ENCODE data around the gene MAFG. TPM values are rescaled to one million over a fixed set of nuclear protein-coding genes. Genes with fewer than 3 reads are reported as not detected.

Gene MAFG
- total RNA-seq, 4 donors from 2014 or later = 37.1 to 65.5 (median 51.9) TPM

DNA sequence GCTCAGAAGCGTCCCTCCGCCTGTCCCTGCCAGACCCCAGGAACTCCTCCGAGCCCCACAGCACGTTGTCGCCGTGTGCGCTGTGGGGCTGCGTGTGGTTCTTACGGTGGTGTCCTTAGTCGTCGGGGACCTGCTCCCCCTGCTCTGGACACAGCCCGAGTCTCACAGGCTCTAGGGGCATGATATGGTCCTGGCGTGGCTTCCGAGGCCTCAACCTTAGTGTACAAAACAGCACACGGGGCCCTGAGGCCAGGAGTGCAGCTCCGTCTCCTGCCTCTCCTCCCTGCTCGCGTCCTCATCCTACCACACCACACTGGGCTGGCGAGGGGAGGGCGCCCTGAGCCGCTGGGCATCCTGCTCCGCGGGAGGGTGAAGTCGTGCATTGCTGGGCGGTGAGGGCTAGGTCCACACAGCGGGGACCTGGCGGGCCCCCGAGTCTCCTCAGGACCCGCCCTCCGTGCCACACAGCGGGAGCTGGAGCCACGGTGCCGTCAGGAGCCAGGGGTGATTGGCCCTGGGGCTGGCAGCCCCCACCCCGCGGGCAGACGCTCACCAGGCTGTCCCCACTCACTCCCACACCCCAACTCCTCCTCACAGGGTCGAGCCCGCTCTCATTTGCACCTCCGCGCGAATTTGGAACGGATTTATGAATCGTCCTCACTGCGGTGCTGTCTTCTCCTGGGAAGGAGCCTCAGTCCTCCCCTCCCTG, 1.2 kb upstream of the MAFG start:
- intact Hi-C loops (cut with DNase I; ENCODE audit: low total_unique reads) (loop anchor here (10.0 kb wide), 2 partner anchors 526 to 604 kb away; partner anchors contain the start of genes CYBC1 and NARF), in situ Hi-C loops (cut with MboI; ENCODE audit: low sequenced_read_pairs in 4 of 4) (no loop called here)
- ATAC-seq (no peak), DNase-seq (no peak)
- TF ChIP-seq POLR2A (IDR thresholded peaks at IDR 0.05) = no peak
- TF ChIP-seq, protein P1, sequence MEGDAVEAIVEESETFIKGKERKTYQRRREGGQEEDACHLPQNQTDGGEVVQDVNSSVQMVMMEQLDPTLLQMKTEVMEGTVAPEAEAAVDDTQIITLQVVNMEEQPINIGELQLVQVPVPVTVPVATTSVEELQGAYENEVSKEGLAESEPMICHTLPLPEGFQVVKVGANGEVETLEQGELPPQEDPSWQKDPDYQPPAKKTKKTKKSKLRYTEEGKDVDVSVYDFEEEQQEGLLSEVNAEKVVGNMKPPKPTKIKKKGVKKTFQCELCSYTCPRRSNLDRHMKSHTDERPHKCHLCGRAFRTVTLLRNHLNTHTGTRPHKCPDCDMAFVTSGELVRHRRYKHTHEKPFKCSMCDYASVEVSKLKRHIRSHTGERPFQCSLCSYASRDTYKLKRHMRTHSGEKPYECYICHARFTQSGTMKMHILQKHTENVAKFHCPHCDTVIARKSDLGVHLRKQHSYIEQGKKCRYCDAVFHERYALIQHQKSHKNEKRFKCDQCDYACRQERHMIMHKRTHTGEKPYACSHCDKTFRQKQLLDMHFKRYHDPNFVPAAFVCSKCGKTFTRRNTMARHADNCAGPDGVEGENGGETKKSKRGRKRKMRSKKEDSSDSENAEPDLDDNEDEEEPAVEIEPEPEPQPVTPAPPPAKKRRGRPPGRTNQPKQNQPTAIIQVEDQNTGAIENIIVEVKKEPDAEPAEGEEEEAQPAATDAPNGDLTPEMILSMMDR (IDR thresholded peaks at IDR 0.05 in 4 of 5, conservative IDR thresholded peaks at IDR 0.05 in 1 of 5) = no peak
- no peaks in the 10 kb centered on the region for H3K36me3 ChIP-seq
- peaks cover 35% of the 10 kb centered on the region in 2 donors for H3K4me1 ChIP-seq
- peaks cover 0 to 3% (median 0%) of the 10 kb centered on the region in 3 donors for H3K27me3 ChIP-seq
- no peaks in the 10 kb centered on the region for H3K9me3 ChIP-seq
- H3K4me3 ChIP-seq = peak overlapping the region; percentile 53 to 76 (median 66)
- H3K27ac ChIP-seq = peak overlapping the region in 1 of 4 donors; percentile 55

DNA sequence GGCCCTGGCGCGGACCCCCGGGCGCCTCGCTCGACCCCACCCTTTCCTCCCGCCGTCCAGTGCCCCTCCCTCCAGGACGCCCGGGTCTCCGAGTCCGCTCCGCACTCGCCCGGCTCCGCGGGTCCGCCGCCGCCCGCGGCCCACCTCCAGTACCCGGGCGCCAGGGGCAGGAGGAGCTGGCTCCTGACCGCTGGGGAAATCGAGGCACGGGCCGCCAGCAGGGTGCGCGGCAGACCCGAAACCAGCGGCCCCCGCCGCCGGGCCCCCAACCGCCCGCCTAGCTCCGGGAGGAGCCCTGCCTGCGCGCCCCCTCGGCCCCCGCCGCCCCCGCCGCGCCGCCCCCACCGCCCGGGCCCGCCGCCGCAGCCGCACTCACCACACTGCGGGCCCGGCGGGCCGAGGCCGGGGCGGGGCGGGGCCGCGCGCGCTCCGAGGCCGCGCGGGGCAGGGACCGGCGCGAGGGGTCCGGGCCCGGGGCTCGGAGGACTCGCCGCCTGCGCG, 333 bp downstream of the MAFG start:
- ATAC-seq = peak; percentile 1 to 8
- peak overlapping the region; percentile 68 to 89 (median 77) for H3K4me3 ChIP-seq

DNA sequence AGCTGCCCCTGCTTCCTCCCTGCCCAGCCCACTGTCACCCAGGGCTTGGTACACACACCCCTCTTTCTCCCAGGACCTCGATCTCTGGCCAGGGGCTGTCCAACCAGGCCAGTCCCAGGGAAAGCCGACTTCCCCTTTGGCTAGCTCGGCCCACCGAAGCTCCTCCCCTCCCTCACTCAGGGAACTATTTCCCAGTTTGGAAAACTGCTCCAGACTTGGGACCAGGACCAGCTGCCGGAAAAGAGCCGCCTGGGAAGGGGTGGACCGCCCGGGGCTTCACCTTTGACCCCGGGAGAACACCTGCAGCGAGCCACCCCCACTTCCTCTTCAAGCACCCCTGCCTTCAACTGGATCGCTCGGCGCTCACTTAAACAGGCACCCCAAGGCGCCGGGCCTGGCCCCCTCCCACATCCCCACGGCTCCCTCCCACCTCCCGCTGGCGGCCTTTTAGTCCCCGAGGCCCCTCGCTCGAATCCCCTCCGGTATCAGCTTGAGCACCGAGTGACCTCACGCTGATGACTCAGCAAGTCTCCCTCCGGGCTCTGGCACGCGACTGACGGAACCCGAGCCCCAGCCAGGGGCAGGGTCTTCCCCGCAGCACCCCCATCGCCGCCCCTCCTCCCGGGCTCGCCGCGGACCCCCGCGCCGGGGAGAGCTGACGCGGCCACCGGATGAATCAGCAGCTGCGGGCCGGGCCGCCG, 934 bp downstream of the MAFG start:
- in situ Hi-C loops (cut with MboI; ENCODE audit: low sequenced_read_pairs in 4 of 4) = no loop called here
- Histone ChIP-seq H3K27me3 (peaks cover 0 to 3% (median 0%) of the 10 kb centered on the region in 3 donors), H3K4me3 (peak overlapping the region; percentile 68 to 89 (median 77)), H3K36me3 (peaks cover 0 to 8% of the 10 kb centered on the region in 2 donors), H3K27ac (peak overlapping the region; percentile 90 to 98 (median 93)), H3K4me1 (peaks cover 50 to 53% of the 10 kb centered on the region in 2 donors), H3K9me3 (no peaks in the 10 kb centered on the region)
- DNase-seq = peak; percentile 57 to 75
- peak; percentile 38 to 50 for TF ChIP-seq POLR2A (IDR thresholded peaks at IDR 0.05)
- TF ChIP-seq, protein P1 (IDR thresholded peaks at IDR 0.05 in 4 of 5, conservative IDR thresholded peaks at IDR 0.05 in 1 of 5) = no peak
- ATAC-seq = peak; percentile 28 to 37
- intact Hi-C loops (cut with DNase I; ENCODE audit: low total_unique reads) = loop anchor here (2.0 to 10.0 kb wide), 3 partner anchors 40 to 602 kb away; partner anchors contain the start of genes CYBC1 and NARF

More for the DNA sequence above, 333 bp downstream of the MAFG start:
- no peak for DNase-seq
- H3K9me3 ChIP-seq = no peaks in the 10 kb centered on the region
- peak overlapping the region; percentile 90 to 98 (median 93) for H3K27ac ChIP-seq
- H3K36me3 ChIP-seq = peaks cover 0 to 3% of the 10 kb centered on the region in 2 donors
- TF ChIP-seq, protein P1 (IDR thresholded peaks at IDR 0.05 in 4 of 5, conservative IDR thresholded peaks at IDR 0.05 in 1 of 5) = peak in 1 of 5 experiments; percentile 5
- TF ChIP-seq POLR2A (IDR thresholded peaks at IDR 0.05) = no peak
- in situ Hi-C loops (cut with MboI; ENCODE audit: low sequenced_read_pairs in 4 of 4) (no loop called here), intact Hi-C loops (cut with DNase I; ENCODE audit: low total_unique reads) (loop anchor here (2.0 to 10.0 kb wide), 3 partner anchors 40 to 602 kb away; partner anchors contain the start of genes CYBC1 and NARF)
- H3K4me1 ChIP-seq = peaks cover 44 to 47% of the 10 kb centered on the region in 2 donors
- H3K27me3 ChIP-seq = peaks cover 0 to 3% (median 0%) of the 10 kb centered on the region in 3 donors

DNA sequence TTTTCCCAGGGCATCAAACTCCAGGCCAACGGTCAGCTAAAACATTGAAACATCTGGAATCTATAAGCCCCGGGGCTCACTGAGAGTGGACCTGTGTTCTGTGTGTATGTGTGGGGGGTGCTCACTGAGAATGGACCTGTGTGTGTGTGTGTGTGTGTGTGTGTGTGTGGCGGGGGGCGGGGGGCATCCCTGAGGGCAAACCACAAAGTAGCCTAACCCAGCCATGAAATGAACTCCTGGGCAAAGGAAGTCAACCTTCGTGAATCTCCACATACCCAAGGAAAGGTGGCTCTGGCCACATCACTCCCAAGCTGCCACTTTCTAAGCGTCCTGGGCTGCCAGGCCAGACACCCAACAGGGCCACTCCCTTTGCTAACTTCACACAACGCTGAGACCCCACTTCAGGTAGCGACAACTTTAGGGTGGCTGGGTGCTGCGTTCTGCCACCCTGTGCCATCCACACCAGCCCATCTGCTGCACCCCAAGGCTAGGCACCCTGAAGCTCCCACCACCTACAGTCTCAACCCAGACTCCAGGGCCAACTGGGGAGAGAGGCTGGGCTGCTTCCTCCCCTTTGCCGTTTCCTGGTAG, 1.6 kb downstream of the MAFG start:
- H3K4me1 ChIP-seq = peaks cover 56 to 60% of the 10 kb centered on the region in 2 donors

More for the DNA sequence above, 1.6 kb downstream of the MAFG start:
- peaks cover 0 to 8% of the 10 kb centered on the region in 2 donors for H3K36me3 ChIP-seq
- TF ChIP-seq POLR2A (IDR thresholded peaks at IDR 0.05) = no peak
- TF ChIP-seq, protein P1 (IDR thresholded peaks at IDR 0.05 in 4 of 5, conservative IDR thresholded peaks at IDR 0.05 in 1 of 5) = no peak
- H3K27me3 ChIP-seq = peaks cover 0 to 3% (median 0%) of the 10 kb centered on the region in 3 donors
- in situ Hi-C loops (cut with MboI; ENCODE audit: low sequenced_read_pairs in 4 of 4) (no loop called here), intact Hi-C loops (cut with DNase I; ENCODE audit: low total_unique reads) (loop anchor here (2.0 to 10.0 kb wide), 3 partner anchors 39 to 601 kb away; partner anchors contain the start of genes CYBC1 and NARF)
- ATAC-seq = no peak
- no peaks in the 10 kb centered on the region for H3K9me3 ChIP-seq
- H3K4me3 ChIP-seq = peak overlapping the region; percentile 68 to 89 (median 77)
- no peak for DNase-seq
- H3K27ac ChIP-seq = peak overlapping the region; percentile 90 to 98 (median 93)

Measured in gastrocnemius medialis (tissue), 4 donors.